Neural progenitor cell (in vitro differentiated cells): ENCODE measurements around the gene FAF1.

Experiments used
- CTCF ChIP-seq: fragments of 200-600 bp; sonication (generic); IDR thresholded peaks from 2 replicates; pipeline ENCODE4 v1.5.1; 2017; ENCODE audit warnings: antibody characterized with exemption, mild to moderate bottlenecking
- EZH2 ChIP-seq: fragments of 200-600 bp; sonication (generic); IDR thresholded peaks from 2 replicates; pipeline ENCODE4 v1.6.1; 2017; ENCODE audit warnings: antibody characterized with exemption, mild to moderate bottlenecking, moderate library complexity

GRCh38 chr1:50622259-50622658 is 337.8 kb downstream of the FAF1 start:
- TF ChIP-seq CTCF, result no peak
- no peak for TF ChIP-seq EZH2
